Activated T-cell treated with anti-CD3 and anti-CD28 coated beads, Interleukin-2, amount 50 U/mL, for 24 hours (primary cell): ENCODE results near the gene CBLN1.
"Not testable (repeated sequence)": the region's sequence is repeated elsewhere in the genome, so short reads cannot be mapped to it uniquely, and the experiment has no call there.

ENCODE experiments used
- DNase-seq: peaks from one replicate; pipeline ENCODE4 v3.0.0-alpha.2; 2020
- H3K27ac Mint-ChIP-seq: 2 replicates; pipeline ENCODE4 v1.8.0; 2020; ENCODE audit warnings: mild to moderate bottlenecking, mixed read lengths
- H3K27me3 Mint-ChIP-seq: 2 replicates; pipeline ENCODE4 v1.8.0; 2020; ENCODE audit warnings: mixed read lengths
- H3K36me3 Mint-ChIP-seq: 2 replicates; pipeline ENCODE4 v1.8.0; 2020; ENCODE audit warnings: low read depth, mixed read lengths
- H3K4me1 Mint-ChIP-seq: 2 replicates; pipeline ENCODE4 v1.8.0; 2020; ENCODE audit warnings: low read depth, mixed read lengths
- H3K4me3 Mint-ChIP-seq: 2 replicates; pipeline ENCODE4 v1.8.0; 2020; ENCODE audit warnings: mild to moderate bottlenecking, moderate library complexity, mixed read lengths
- H3K9me3 Mint-ChIP-seq: 2 replicates; pipeline ENCODE4 v1.8.0; 2020; ENCODE audit warnings: mixed read lengths

The CBLN1 gene

GRCh38 chr16:49269201-49269600 lies 12.4 kb downstream of the CBLN1 start:
- Mint-ChIP-seq H3K27ac (no peak overlapping the region), H3K27me3 (peaks cover 27% of the 10 kb centered on the region), H3K36me3 (no peaks in the 10 kb centered on the region), H3K4me1 (no peaks in the 10 kb centered on the region), H3K4me3 (no peak overlapping the region), H3K9me3 (peaks cover 3% of the 10 kb centered on the region)
- no peak for DNase-seq

DNA sequence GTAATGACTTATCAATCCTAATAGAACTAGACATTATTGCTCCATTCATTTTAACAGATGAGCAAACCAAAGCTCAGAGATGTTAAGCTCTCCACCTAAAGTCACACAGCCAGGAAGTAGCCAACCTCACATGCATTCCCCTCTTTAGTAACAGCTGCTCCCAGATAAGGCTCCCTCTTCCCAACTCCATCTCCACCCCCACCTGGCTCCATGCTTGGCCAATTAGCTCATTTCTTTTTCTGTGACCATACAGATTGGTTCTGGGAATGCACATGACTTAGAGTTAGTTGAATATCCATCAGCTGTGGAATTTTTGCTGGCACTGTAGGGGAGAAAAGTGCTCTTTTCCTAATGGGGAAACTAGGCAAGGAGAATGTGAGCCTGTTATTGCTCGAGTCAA lies 13.0 kb downstream of the CBLN1 start:
- no peaks in the 10 kb centered on the region for H3K4me1 Mint-ChIP-seq
- no peak overlapping the region for H3K4me3 Mint-ChIP-seq
- no peak overlapping the region for H3K27ac Mint-ChIP-seq
- DNase-seq, result no peak
- no peaks in the 10 kb centered on the region for H3K36me3 Mint-ChIP-seq
- peaks cover 6% of the 10 kb centered on the region for H3K9me3 Mint-ChIP-seq
- peaks cover 25% of the 10 kb centered on the region for H3K27me3 Mint-ChIP-seq

DNA sequence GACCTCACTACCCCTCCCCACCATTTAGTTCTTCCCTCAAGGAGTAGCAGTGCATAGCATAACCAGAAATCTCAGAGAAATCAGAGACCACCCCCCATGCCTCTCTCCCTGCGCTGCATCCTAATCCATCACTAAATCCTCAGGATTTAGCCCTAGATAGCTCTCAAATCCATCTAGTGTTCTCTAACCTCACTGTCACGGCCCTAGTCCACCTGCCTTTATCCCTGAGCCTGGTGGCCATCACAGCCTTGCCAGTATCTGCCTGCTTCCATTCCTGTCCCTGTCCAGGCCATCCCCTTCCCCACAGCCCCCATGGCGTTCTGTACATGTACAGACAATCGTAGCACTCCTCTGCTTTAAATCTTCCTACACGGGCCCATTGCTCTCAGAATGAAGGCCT lies 19.1 kb downstream of the CBLN1 start:
- H3K27me3 Mint-ChIP-seq, result peaks cover 5% of the 10 kb centered on the region
- no peak overlapping the region for H3K4me3 Mint-ChIP-seq
- DNase-seq, result no peak
- H3K9me3 Mint-ChIP-seq, result peaks cover 9% of the 10 kb centered on the region
- H3K36me3 Mint-ChIP-seq, result no peaks in the 10 kb centered on the region
- no peak overlapping the region for H3K27ac Mint-ChIP-seq
- H3K4me1 Mint-ChIP-seq, result no peaks in the 10 kb centered on the region

DNA sequence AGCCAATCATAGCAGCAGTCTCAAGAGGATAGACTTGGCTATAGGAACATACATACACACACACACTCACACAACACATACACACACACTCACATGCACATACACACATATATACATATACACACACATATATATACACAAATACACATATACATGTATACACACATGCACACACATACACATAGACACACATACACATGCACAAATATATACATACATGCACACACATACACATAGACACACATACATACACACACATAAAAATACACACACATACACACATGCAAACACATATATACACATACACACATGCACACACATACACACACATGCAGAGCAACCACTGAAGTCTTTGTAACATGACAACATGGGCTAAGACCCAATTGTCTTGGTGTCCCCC lies 19.7 kb downstream of the CBLN1 start:
- H3K36me3 Mint-ChIP-seq, result no peaks in the 10 kb centered on the region
- H3K4me3 Mint-ChIP-seq, result no peak overlapping the region
- peaks cover 9% of the 10 kb centered on the region for H3K9me3 Mint-ChIP-seq
- H3K27me3 Mint-ChIP-seq, result peaks cover 5% of the 10 kb centered on the region
- no peaks in the 10 kb centered on the region for H3K4me1 Mint-ChIP-seq
- H3K27ac Mint-ChIP-seq, result no peak overlapping the region
- no peak for DNase-seq

DNA sequence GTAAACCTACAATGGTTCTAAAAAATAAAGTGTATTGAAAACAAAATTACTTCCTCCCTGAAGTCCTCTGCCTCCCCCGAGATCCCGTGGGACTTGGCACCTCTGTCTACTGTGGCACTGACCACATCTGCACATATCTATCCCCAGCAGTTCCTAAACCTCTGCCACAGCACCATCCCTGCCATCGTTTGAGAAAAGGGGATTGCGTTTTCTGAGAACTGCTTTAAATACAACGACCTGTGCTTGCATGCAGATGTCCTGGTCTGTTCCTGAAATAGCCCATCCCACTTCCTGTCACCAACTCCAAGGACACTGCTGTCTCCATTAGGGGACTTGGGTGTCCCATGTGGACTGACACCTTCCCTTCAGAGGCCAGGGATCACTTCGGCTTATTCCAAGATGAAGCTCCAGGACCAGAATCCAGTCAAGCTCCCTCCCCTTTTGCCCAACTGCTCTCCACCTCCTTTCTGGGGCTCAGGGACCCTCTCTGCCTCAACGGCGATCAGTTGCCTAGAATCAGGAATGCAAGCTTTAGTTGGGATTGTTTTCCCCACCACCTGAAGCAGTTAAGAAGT lies 20.6 kb downstream of the CBLN1 start:
- H3K4me1 Mint-ChIP-seq, result no peaks in the 10 kb centered on the region
- H3K4me3 Mint-ChIP-seq, result no peak overlapping the region
- peaks cover 9% of the 10 kb centered on the region for H3K9me3 Mint-ChIP-seq
- H3K27me3 Mint-ChIP-seq, result peaks cover 5% of the 10 kb centered on the region
- no peaks in the 10 kb centered on the region for H3K36me3 Mint-ChIP-seq
- DNase-seq, result no peak
- no peak overlapping the region for H3K27ac Mint-ChIP-seq

DNA sequence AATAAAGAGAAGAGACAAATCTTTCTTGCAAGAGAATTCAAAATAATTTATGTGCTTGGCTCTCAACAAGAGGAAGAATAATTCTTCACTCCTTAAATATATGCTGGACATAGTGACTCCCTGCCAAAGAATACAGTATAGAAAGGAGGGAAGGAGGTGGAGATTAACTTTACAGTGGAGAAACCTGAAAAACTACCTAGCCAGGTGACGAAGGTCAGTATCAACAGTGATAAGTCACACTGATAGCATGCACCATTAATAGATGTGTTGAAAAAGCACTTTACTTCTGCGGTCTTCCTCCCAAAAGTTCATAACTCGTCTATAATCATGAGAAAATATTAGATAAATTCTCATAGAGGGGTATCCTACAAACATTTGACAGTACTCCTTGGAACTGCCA lies 21.4 kb downstream of the CBLN1 start:
- Mint-ChIP-seq H3K9me3 (peaks cover 9% of the 10 kb centered on the region), H3K27me3 (peaks cover 5% of the 10 kb centered on the region), H3K4me3 (no peak overlapping the region), H3K27ac (no peak overlapping the region), H3K4me1 (no peaks in the 10 kb centered on the region), H3K36me3 (no peaks in the 10 kb centered on the region)
- DNase-seq, result no peak

GRCh38 chr16:49259330-49259729 lies 22.3 kb downstream of the CBLN1 start:
- DNase-seq, result no peak
- peaks cover 7% of the 10 kb centered on the region for H3K9me3 Mint-ChIP-seq
- no peak overlapping the region for H3K4me3 Mint-ChIP-seq
- peaks cover 4% of the 10 kb centered on the region for H3K27me3 Mint-ChIP-seq
- H3K27ac Mint-ChIP-seq, result no peak overlapping the region
- no peaks in the 10 kb centered on the region for H3K36me3 Mint-ChIP-seq
- no peaks in the 10 kb centered on the region for H3K4me1 Mint-ChIP-seq

DNA sequence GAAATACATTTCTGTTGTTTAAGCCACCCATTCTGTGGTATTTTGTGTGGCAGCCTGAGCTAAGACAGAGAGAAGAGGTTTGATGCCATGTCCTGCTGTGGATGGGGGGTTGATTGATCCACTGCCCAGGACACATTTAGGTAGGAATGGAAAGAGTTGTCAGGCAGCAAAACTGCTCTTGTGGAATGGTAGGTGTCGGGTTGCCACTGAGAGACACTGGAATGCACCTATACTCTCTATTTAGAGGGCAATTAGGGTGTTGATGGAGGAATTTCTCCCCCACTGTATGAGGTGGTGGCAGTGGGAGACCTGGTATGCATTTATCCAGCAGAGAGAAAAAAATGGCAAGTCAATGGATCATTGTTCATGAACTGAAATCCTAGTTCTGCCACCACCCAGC lies 30.9 kb downstream of the CBLN1 start:
- no peak for DNase-seq
- Mint-ChIP-seq H3K9me3 (no peaks in the 10 kb centered on the region), H3K36me3 (no peaks in the 10 kb centered on the region), H3K4me1 (no peaks in the 10 kb centered on the region), H3K27me3 (peaks cover 20% of the 10 kb centered on the region), H3K4me3 (no peak overlapping the region), H3K27ac (no peak overlapping the region)

DNA sequence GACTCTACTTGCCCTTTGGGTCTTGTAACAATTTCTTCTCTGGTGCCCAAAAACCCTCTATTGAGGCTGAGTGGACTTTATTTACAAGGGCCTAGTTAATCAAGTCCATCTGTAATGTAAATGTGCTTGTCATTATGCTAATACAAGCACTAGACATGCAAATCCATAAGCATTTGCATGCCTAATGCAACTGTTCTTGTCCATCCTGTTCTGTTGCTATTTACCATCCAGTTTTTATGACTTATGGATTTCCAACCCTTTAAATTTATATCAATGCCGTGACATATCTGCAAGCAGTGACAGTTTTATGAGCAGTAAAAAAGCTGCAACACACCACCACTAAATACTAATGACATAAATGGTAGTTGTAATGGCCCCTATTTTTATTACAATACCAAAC lies 33.4 kb downstream of the CBLN1 start:
- H3K9me3 Mint-ChIP-seq, result no peaks in the 10 kb centered on the region
- no peak for DNase-seq
- H3K4me1 Mint-ChIP-seq, result no peaks in the 10 kb centered on the region
- H3K36me3 Mint-ChIP-seq, result no peaks in the 10 kb centered on the region
- no peak overlapping the region for H3K4me3 Mint-ChIP-seq
- peaks cover 11% of the 10 kb centered on the region for H3K27me3 Mint-ChIP-seq
- H3K27ac Mint-ChIP-seq, result no peak overlapping the region

GRCh38 chr16:49236216-49236615 lies 45.4 kb downstream of the CBLN1 start:
- no peak overlapping the region for H3K27ac Mint-ChIP-seq
- DNase-seq, result no peak
- no peaks in the 10 kb centered on the region for H3K36me3 Mint-ChIP-seq
- H3K4me3 Mint-ChIP-seq, result no peak overlapping the region
- H3K27me3 Mint-ChIP-seq, result no peaks in the 10 kb centered on the region
- H3K9me3 Mint-ChIP-seq, result no peaks in the 10 kb centered on the region
- H3K4me1 Mint-ChIP-seq, result no peaks in the 10 kb centered on the region

DNA sequence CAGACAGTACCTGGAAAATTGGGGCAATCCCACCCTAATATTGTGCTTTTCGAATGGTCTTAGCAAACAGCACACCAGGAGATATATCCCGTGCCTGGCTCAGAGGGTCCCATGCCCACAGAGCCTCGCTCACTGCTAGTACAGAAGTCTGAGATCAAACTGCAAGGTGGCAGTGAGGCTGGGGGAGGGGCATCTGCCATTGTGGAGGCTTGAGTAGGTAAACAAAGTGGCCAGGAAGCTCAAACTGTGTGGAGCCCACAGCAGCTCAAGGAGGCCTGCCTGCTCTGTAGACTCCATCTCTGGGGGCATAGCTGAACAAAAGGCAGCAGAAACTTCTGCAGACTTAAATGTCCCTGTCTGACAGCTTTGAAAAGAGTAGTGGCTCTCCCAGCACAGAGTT lies 53.3 kb downstream of the CBLN1 start:
- H3K9me3 Mint-ChIP-seq, result not testable (repeated sequence)

More for the DNA sequence above, 53.3 kb downstream of the CBLN1 start:
- not testable (repeated sequence) for H3K36me3 Mint-ChIP-seq, H3K27ac Mint-ChIP-seq, H3K27me3 Mint-ChIP-seq, H3K4me1 Mint-ChIP-seq, DNase-seq, H3K4me3 Mint-ChIP-seq
